ENCODE results near the gene KIF5C.

DNA sequence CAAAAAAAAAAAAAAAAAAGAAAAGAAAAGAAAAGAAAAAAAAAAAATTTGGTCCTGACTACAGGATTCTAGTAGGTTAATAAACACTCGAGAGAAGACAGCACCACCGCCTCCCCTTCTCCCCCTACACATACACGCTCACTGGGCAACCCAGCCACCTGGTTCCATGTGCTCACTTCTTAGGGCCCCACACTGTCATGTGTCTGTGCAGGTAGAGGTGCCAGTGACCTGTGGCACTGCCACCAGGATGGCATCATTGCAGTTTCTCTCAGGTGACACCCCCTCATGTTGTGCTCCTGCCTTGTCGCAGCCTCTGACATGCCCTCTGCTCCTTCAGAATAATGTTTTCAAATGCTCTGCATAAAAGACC, 123.8 kb downstream of the KIF5C start:
- TF ChIP-seq, protein P1, sequence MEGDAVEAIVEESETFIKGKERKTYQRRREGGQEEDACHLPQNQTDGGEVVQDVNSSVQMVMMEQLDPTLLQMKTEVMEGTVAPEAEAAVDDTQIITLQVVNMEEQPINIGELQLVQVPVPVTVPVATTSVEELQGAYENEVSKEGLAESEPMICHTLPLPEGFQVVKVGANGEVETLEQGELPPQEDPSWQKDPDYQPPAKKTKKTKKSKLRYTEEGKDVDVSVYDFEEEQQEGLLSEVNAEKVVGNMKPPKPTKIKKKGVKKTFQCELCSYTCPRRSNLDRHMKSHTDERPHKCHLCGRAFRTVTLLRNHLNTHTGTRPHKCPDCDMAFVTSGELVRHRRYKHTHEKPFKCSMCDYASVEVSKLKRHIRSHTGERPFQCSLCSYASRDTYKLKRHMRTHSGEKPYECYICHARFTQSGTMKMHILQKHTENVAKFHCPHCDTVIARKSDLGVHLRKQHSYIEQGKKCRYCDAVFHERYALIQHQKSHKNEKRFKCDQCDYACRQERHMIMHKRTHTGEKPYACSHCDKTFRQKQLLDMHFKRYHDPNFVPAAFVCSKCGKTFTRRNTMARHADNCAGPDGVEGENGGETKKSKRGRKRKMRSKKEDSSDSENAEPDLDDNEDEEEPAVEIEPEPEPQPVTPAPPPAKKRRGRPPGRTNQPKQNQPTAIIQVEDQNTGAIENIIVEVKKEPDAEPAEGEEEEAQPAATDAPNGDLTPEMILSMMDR (IDR thresholded peaks at IDR 0.05): no peak
- no peak for TF ChIP-seq ZFX (IDR thresholded peaks at IDR 0.05; ENCODE audit: borderline replicate concordance)
